ENCODE data around the gene OPN3.
A peak's percentile ranks its signal among the peaks of the same experiment; 100 is the strongest.

The OPN3 gene

DNA sequence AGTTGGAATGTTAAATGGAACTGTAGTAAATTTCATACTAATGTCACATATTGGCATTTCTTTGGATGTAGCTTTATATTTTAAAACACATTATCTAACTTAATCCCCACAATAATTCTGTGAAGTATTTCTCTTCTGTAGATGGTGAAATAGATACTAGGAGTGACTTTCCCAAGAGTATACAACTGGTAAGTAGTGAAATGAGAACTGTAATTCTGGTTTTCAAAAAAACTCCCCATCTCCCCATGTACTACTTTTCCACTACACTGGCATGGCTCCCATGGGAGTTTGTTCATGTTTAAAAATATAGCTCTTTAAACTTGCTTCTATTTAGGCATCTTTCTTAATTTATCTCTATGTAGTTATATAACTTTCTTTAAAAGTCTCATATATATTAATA lies 10.2 kb downstream of the OPN3 start:
- no peak for TF ChIP-seq EP300 (IDR thresholded peaks at IDR 0.05; ENCODE audit: borderline replicate concordance)
- TF ChIP-seq TAF1 (IDR thresholded peaks at IDR 0.05; ENCODE audit: low read depth) = no peak
- TF ChIP-seq, protein P1, sequence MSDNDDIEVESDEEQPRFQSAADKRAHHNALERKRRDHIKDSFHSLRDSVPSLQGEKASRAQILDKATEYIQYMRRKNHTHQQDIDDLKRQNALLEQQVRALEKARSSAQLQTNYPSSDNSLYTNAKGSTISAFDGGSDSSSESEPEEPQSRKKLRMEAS (IDR thresholded peaks at IDR 0.05) = no peak
- no peak for TF ChIP-seq RAD21 (IDR thresholded peaks at IDR 0.05; ENCODE audit: low read depth)
- TF ChIP-seq EGR1 (IDR thresholded peaks at IDR 0.05) = no peak
- TF ChIP-seq TCF12 (IDR thresholded peaks at IDR 0.05; ENCODE audit: low read depth) = no peak
- TF ChIP-seq YY1 (IDR thresholded peaks at IDR 0.05; ENCODE audit: low read depth) = no peak
- TF ChIP-seq NFIC (IDR thresholded peaks at IDR 0.05) = no peak
- no peak for TF ChIP-seq TEAD4 (IDR thresholded peaks at IDR 0.05)
- TF ChIP-seq FOXM1 (IDR thresholded peaks at IDR 0.05; ENCODE audit: borderline replicate concordance, low read depth) = no peak
- TF ChIP-seq CEBPB (IDR thresholded peaks at IDR 0.05) = no peak
- no peak for TF ChIP-seq CREB1 (IDR thresholded peaks at IDR 0.05; ENCODE audit: low read depth)
- TF ChIP-seq, protein P2, sequence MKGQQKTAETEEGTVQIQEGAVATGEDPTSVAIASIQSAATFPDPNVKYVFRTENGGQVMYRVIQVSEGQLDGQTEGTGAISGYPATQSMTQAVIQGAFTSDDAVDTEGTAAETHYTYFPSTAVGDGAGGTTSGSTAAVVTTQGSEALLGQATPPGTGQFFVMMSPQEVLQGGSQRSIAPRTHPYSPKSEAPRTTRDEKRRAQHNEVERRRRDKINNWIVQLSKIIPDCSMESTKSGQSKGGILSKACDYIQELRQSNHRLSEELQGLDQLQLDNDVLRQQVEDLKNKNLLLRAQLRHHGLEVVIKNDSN (IDR thresholded peaks at IDR 0.05) = no peak
- no peak for TF ChIP-seq ZBTB7A (IDR thresholded peaks at IDR 0.05; ENCODE audit: low read depth)
- TF ChIP-seq, protein P3, sequence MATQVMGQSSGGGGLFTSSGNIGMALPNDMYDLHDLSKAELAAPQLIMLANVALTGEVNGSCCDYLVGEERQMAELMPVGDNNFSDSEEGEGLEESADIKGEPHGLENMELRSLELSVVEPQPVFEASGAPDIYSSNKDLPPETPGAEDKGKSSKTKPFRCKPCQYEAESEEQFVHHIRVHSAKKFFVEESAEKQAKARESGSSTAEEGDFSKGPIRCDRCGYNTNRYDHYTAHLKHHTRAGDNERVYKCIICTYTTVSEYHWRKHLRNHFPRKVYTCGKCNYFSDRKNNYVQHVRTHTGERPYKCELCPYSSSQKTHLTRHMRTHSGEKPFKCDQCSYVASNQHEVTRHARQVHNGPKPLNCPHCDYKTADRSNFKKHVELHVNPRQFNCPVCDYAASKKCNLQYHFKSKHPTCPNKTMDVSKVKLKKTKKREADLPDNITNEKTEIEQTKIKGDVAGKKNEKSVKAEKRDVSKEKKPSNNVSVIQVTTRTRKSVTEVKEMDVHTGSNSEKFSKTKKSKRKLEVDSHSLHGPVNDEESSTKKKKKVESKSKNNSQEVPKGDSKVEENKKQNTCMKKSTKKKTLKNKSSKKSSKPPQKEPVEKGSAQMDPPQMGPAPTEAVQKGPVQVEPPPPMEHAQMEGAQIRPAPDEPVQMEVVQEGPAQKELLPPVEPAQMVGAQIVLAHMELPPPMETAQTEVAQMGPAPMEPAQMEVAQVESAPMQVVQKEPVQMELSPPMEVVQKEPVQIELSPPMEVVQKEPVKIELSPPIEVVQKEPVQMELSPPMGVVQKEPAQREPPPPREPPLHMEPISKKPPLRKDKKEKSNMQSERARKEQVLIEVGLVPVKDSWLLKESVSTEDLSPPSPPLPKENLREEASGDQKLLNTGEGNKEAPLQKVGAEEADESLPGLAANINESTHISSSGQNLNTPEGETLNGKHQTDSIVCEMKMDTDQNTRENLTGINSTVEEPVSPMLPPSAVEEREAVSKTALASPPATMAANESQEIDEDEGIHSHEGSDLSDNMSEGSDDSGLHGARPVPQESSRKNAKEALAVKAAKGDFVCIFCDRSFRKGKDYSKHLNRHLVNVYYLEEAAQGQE (IDR thresholded peaks at IDR 0.05; ENCODE audit: low read depth) = no peak

DNA sequence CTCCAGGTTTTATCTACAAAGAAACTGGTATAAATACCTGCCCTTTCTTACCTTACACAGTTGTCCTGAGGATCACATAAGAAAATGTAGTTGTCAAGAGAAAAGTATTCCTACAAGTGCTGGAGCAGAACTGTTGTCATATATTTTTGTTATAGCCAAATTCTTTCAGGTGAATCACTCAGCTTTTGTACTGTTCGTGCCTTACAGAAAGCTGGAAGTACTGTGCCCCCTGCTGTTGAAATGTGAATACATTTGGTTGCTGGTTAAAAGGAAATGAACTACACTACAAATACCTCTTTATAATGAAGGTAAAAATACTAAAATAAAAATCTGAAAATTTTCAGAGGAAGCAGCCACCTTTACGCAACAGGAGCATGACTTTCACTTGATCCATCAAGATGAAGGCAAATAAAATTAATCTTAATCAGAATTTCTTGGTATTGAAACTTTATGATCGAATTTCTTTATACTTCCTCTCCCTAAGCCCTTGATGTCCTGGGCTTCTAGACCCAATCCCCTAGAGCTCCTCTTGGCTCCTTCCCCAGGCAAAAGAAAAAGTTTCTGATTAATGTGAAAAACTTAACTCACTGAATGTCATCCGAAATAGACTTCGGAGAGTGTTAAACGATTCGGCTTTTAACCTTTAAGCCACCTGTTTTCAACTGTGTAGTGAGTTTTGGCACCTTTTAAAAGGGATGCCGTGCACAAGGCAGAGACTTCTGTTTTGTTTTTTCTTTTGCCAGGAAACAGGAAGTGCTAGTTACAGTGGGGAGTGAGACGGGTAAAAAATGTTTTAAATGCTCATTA lies 12.5 kb downstream of the OPN3 start:
- TF ChIP-seq CEBPB (IDR thresholded peaks at IDR 0.05) = no peak
- TF ChIP-seq RAD21 (IDR thresholded peaks at IDR 0.05; ENCODE audit: low read depth) = peak; percentile 35
- no peak for TF ChIP-seq EGR1 (IDR thresholded peaks at IDR 0.05)
- TF ChIP-seq, protein P3 (IDR thresholded peaks at IDR 0.05; ENCODE audit: low read depth) = no peak

DNA sequence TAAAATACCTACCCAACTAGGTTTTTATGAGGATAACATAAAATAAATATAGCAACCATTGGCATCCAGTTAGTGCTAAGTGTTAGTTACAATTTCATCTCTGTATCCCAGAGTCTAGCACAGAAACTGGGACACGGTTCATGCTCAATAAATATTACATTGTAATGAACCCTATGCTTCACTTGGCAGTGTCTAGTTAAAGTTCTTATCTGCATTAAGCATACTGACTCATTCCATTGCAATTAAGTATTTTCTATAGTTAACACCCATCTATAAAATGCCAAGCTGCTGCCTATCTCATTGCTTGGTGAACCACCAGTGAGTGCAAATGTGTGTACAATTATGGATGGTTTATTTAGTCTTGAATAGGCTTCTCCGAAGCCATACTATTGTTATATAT lies 15.2 kb downstream of the OPN3 start:
- TF ChIP-seq EP300 (IDR thresholded peaks at IDR 0.05; ENCODE audit: borderline replicate concordance) (no peak), CREB1 (IDR thresholded peaks at IDR 0.05; ENCODE audit: low read depth) (no peak), NFIC (IDR thresholded peaks at IDR 0.05) (no peak), CEBPB (IDR thresholded peaks at IDR 0.05) (no peak), RAD21 (IDR thresholded peaks at IDR 0.05; ENCODE audit: low read depth) (no peak), YY1 (IDR thresholded peaks at IDR 0.05; ENCODE audit: low read depth) (no peak), TAF1 (IDR thresholded peaks at IDR 0.05; ENCODE audit: low read depth) (no peak)
- TF ChIP-seq, protein P1 (IDR thresholded peaks at IDR 0.05) = no peak
- TF ChIP-seq, protein P2 (IDR thresholded peaks at IDR 0.05) = no peak

DNA sequence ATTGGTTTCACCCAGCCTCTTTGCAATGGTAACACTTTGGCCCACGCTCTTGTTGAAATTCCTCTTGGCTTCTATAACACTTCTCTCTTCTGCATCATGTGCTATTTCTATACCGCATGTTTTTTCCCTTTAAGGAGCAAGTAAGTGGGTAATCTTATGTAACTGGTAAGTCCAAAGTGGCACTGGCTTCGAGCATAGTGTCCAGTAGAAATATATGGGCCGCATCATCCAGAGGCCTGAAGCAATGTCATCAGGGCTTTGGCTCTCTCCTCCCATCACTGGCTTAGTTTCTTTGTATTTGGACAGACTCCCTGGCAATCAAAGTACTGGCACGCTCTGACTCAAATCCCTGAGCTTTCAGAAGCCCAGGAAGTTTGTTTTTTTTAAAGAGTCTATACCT lies 17.5 kb downstream of the OPN3 start:
- no peak for TF ChIP-seq YY1 (IDR thresholded peaks at IDR 0.05; ENCODE audit: low read depth)
- TF ChIP-seq RAD21 (IDR thresholded peaks at IDR 0.05; ENCODE audit: low read depth) = no peak
- TF ChIP-seq TEAD4 (IDR thresholded peaks at IDR 0.05) = no peak
- TF ChIP-seq CEBPB (IDR thresholded peaks at IDR 0.05) = no peak
- TF ChIP-seq TCF12 (IDR thresholded peaks at IDR 0.05; ENCODE audit: low read depth) = no peak
- TF ChIP-seq, protein P1 (IDR thresholded peaks at IDR 0.05) = no peak
- TF ChIP-seq, protein P2 (IDR thresholded peaks at IDR 0.05) = no peak
- no peak for TF ChIP-seq CREB1 (IDR thresholded peaks at IDR 0.05; ENCODE audit: low read depth)
- TF ChIP-seq, protein P3 (IDR thresholded peaks at IDR 0.05; ENCODE audit: low read depth) = no peak
- no peak for TF ChIP-seq TAF1 (IDR thresholded peaks at IDR 0.05; ENCODE audit: low read depth)
